Measurements from ENCODE around the gene ZNF853.

The ZNF853 gene

GRCh38 chr7:6589829-6590644 lies 25.4 kb upstream of the ZNF853 start, which contains the start of gene INTS15:
INTS15 (plus strand) TSS chr7:6590021; CDS start chr7:6590284, 263 bp downstream.
- peak; percentile 85 for TF ChIP-seq CTCF (IDR thresholded peaks at IDR 0.05; ENCODE audit: extremely low read depth, missing control alignments)
- peak; percentile 96 for DNase-seq (ENCODE audit: low spot score)

- TF ChIP-seq CTCF (IDR thresholded peaks at IDR 0.05; ENCODE audit: extremely low read depth, missing control alignments) = no peak
- DNase-seq (ENCODE audit: low spot score) = no peak
Observed at GRCh38 chr7:6590645-6591110, 24.7 kb upstream of the ZNF853 start.

GRCh38 chr7:6600093-6600492 lies 15.3 kb upstream of the ZNF853 start:
- TF ChIP-seq CTCF (IDR thresholded peaks at IDR 0.05; ENCODE audit: extremely low read depth, missing control alignments) = no peak
- DNase-seq (ENCODE audit: low spot score) = no peak

GRCh38 chr7:6604458-6604857 lies 11.0 kb upstream of the ZNF853 start:
- no peak for DNase-seq (ENCODE audit: low spot score)
- TF ChIP-seq CTCF (IDR thresholded peaks at IDR 0.05; ENCODE audit: extremely low read depth, missing control alignments) = no peak

GRCh38 chr7:6606866-6607583 lies 8.4 kb upstream of the ZNF853 start:
- TF ChIP-seq CTCF (IDR thresholded peaks at IDR 0.05; ENCODE audit: extremely low read depth, missing control alignments) = no peak
- DNase-seq (ENCODE audit: low spot score) = no peak

GRCh38 chr7:6607651-6608051 lies 7.8 kb upstream of the ZNF853 start:
- no peak for TF ChIP-seq CTCF (IDR thresholded peaks at IDR 0.05; ENCODE audit: extremely low read depth, missing control alignments)
- DNase-seq (ENCODE audit: low spot score) = no peak

- DNase-seq (ENCODE audit: low spot score) = no peak
Observed at GRCh38 chr7:6608081-6608480, 7.3 kb upstream of the ZNF853 start.

More at GRCh38 chr7:6608081-6608480, 7.3 kb upstream of the ZNF853 start:
- TF ChIP-seq CTCF (IDR thresholded peaks at IDR 0.05; ENCODE audit: extremely low read depth, missing control alignments) = no peak
